OCI-LY1 (cell line): ENCODE data around the gene UPF1.

Experiments
- EZH2 ChIP-seq: fragments of 200-600 bp; sonication (generic), shearing (Covaris generic); IDR thresholded peaks from 2 replicates; pipeline ENCODE4 v1.8.0; 2017; ENCODE audit warnings: borderline replicate concordance, mixed run types, mild to moderate bottlenecking, antibody characterized with exemption, low read length, moderate library complexity, mixed read lengths
- TF ChIP-seq, protein P1 (sequence below): fragments of 200-600 bp; sonication (generic), shearing (Covaris generic); IDR thresholded peaks from 2 replicates; pipeline ENCODE4 v1.5.1; 2017; ENCODE audit warnings: mild to moderate bottlenecking, antibody characterized with exemption, low read length, moderate library complexity, mixed read lengths

DNA sequence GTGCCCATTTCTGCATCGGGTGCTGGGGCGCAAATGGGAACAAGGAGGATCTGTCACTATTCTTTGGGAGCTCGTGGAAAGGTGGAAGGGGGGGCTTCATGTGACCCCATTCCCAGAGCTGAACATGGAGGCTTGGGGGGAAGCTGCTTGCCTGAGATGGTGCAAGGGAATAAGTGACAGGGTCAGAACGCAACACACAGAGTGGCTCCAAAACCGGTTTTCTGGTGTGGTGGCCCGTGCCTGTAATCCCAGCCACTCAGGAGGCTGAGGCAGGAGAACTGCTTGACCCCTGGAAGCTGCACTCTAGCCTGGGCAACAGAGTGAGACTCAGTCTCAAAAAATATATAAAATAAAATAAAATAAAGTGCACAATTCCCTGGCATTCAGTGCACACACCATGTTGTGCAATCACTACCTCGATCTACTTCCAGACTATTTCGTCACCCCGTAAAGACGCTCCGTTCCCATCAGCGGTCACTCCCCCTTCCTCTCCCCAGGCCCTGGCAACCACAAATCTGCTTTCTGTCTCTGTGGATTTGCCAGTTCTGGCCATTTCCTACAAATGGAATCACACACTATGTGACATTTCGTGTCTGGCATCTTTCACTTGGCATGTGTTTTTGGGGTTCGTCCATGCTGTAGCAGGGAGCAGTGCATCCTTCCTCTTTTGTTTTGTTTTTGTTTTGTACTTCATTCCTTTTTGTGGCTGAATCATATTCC, 22.4 kb upstream of the UPF1 start:
- TF ChIP-seq, protein P1, sequence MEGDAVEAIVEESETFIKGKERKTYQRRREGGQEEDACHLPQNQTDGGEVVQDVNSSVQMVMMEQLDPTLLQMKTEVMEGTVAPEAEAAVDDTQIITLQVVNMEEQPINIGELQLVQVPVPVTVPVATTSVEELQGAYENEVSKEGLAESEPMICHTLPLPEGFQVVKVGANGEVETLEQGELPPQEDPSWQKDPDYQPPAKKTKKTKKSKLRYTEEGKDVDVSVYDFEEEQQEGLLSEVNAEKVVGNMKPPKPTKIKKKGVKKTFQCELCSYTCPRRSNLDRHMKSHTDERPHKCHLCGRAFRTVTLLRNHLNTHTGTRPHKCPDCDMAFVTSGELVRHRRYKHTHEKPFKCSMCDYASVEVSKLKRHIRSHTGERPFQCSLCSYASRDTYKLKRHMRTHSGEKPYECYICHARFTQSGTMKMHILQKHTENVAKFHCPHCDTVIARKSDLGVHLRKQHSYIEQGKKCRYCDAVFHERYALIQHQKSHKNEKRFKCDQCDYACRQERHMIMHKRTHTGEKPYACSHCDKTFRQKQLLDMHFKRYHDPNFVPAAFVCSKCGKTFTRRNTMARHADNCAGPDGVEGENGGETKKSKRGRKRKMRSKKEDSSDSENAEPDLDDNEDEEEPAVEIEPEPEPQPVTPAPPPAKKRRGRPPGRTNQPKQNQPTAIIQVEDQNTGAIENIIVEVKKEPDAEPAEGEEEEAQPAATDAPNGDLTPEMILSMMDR = no peak
- TF ChIP-seq EZH2 = no peak
